HK-2 (cell line): ENCODE results near the gene GALNT14.
"Not testable (repeated sequence)": the region's sequence is repeated elsewhere in the genome, so short reads cannot be mapped to it uniquely, and the experiment has no call there.

Experiments used
- DNase-seq: peaks from one replicate; pipeline ENCODE4 v3.0.0-alpha.2; 2018; ENCODE audit not compliant: unreplicated experiment

GALNT14 gene

GRCh38 chr2:31138037-31138962 lies at the start of gene GALNT14:
GALNT14 (minus strand) TSS chr2:31138440; CDS start chr2:31138086, 354 bp downstream.
- peak; percentile 89 for DNase-seq

GRCh38 chr2:31187166-31187565 lies 48.9 kb upstream of the GALNT14 start:
- no peak for DNase-seq

- not testable (repeated sequence) for DNase-seq
These were observed 45.7 kb upstream of the GALNT14 start for GRCh38 chr2:31183973-31184372.

GRCh38 chr2:31176742-31177141 lies 38.5 kb upstream of the GALNT14 start:
- no peak for DNase-seq

GRCh38 chr2:31171142-31171541 lies 32.9 kb upstream of the GALNT14 start:
- DNase-seq, result no peak

GRCh38 chr2:31170071-31170698 lies 31.9 kb upstream of the GALNT14 start:
- DNase-seq, result peak; percentile 69

GRCh38 chr2:31168291-31168690 lies 30.1 kb upstream of the GALNT14 start:
- no peak for DNase-seq

GRCh38 chr2:31166925-31167324 lies 28.7 kb upstream of the GALNT14 start:
- DNase-seq, result no peak

GRCh38 chr2:31163011-31163539 lies 24.8 kb upstream of the GALNT14 start:
- DNase-seq, result no peak

- DNase-seq, result no peak
These were observed 23.4 kb upstream of the GALNT14 start for GRCh38 chr2:31161637-31162036.

- no peak for DNase-seq
These were observed 13.3 kb upstream of the GALNT14 start for GRCh38 chr2:31151501-31151900.

- DNase-seq, result no peak
These were observed 12.0 kb upstream of the GALNT14 start for GRCh38 chr2:31150120-31150670.

GRCh38 chr2:31148514-31148913 lies 10.3 kb upstream of the GALNT14 start:
- no peak for DNase-seq

GRCh38 chr2:31147645-31148044 lies 9.4 kb upstream of the GALNT14 start:
- no peak for DNase-seq

GRCh38 chr2:31142110-31142509 lies 3.9 kb upstream of the GALNT14 start:
- no peak for DNase-seq

GRCh38 chr2:31141443-31142085 lies 3.3 kb upstream of the GALNT14 start:
- no peak for DNase-seq

GRCh38 chr2:31140151-31140550 lies 1.9 kb upstream of the GALNT14 start:
- DNase-seq, result no peak

GRCh38 chr2:31139671-31140070 lies 1.4 kb upstream of the GALNT14 start:
- DNase-seq, result no peak

GRCh38 chr2:31137211-31138036 lies 816 bp downstream of the GALNT14 start:
- peak; percentile 49 for DNase-seq

- peak; percentile 28 for DNase-seq
These were observed 1.5 kb downstream of the GALNT14 start for GRCh38 chr2:31136732-31137131.

- no peak for DNase-seq
These were observed 2.2 kb downstream of the GALNT14 start for GRCh38 chr2:31136000-31136399.
